HG03135 (cell line): ENCODE results near the gene NKAIN2.
"Not testable (repeated sequence)": the region's sequence is repeated elsewhere in the genome, so short reads cannot be mapped to it uniquely, and the experiment has no call there.

ENCODE experiments used
- ATAC-seq: cut with Tn5 transposase; IDR thresholded peaks from one replicate; pipeline ENCODE4 v1.9.1; 2021; ENCODE audit warnings: mild to moderate bottlenecking, moderate library complexity; ENCODE audit not compliant: unreplicated experiment

NKAIN2 gene

DNA sequence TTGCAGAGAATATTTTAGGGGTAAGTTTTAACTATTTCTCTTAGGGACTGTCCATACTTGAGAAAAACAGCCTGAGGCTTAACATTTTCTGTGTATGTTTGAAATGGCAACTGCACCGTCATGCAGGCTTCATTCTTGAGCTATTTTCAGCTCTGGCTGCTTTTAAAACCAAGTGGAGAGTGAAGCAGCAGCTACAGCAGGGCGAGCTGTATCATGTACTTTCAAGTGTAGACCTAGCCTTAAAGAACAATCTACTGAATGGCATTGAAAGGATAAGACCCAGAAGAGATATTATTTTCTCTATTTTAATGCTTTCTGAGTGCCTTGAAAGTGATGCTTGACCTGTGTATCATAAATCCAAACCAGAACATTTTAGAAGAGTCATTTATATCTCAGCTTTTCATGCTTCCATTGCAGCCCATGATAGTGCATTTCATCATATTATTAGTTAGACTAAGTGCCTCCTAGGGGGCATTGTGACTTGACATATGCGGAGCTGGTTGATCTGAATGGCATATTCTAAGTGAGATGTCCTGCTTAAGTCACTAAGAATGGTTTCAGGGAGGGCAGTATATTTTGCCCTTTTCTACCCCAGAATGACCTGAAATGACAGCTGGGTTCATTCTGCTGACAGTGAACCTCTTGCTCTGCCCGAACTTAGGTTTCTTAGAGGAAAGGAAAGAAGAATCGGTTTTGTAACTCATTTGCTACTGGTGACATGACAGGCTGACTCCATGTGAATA, 85.3 kb downstream of the NKAIN2 start:
- ATAC-seq, result no peak

DNA sequence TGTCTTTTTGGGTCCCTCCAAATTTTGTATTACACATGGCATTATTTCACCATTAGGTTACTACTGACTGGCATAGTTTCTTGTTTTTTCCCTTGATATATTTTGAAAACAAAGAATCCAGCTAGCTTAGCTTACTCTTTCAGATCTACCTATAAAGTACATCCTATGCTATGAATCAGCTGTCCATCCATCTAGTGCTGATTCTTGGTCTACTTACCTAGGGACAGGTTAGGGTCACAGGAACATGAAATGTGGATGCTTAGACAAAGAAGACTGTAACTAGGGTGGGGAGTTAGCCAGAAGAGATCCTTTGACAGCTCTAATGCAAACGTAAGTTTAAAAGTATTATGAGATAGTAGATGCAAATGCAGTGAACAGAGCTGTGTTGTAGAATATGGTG, 91.7 kb downstream of the NKAIN2 start:
- no peak for ATAC-seq

DNA sequence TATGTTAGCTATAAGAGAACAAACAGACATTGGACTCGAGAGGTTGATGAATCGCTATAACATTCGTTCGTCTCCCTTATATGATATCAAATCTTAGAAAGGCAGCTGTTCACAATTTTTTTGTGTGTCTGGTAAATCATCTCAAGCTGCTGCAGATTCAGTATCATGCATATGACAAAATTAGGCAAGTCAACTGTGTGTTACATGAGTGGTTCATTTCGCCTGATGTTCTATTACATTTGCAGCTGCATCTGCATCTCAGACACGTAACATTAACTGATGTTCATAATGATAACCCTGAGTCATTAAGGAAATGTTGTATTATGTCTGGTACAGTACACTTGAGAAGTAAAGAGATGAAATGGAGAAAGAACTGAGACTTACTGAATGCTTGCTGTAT, 92.1 kb downstream of the NKAIN2 start:
- ATAC-seq, result no peak

- ATAC-seq, result no peak
Measured at GRCh38 chr6:123896869-123897268, 93.2 kb downstream of the NKAIN2 start.

DNA sequence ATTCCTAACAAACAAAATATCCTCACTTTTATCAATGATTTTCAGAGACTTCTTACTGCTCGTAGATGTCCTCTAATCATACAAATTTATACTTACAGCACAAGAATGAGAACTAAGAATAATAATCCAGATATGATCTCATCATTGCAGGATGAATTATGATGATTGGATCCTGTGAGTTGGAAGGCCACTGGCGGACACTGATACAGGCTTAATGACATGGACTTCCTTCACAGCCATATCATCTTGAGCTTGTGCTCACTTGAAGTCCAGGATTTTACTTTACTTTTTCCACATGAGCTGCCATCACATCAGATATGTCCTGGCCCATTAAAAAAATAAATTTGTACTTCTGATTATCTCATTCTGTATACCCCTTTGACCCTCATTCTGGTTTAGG, 94.3 kb downstream of the NKAIN2 start:
- ATAC-seq, result no peak

- no peak for ATAC-seq
Measured at GRCh38 chr6:123898665-123899064, 95.0 kb downstream of the NKAIN2 start.

DNA sequence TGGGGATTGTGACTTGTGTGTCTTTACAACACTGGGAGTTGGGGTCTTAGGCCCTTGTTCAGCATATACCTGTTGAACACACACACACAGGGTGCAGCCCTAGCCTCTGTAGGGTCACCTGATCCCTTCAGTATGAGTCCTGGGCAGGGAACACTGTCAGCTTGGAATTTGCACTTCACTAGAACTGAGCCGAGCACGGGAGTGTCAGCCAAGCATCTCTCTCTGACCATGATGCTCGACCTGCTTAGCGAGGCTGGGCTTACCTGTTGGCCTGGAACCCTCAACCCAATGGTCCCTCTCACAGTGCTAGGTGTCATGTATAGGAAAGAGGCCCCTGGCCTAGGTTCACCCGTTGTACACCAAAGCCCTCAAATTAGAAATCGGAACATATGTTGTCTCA, 96.1 kb downstream of the NKAIN2 start:
- ATAC-seq, result no peak

- no peak for ATAC-seq
Measured at GRCh38 chr6:123901436-123901835, 97.8 kb downstream of the NKAIN2 start.

GRCh38 chr6:123902738-123903313, 99.2 kb downstream of the NKAIN2 start:
- no peak for ATAC-seq

DNA sequence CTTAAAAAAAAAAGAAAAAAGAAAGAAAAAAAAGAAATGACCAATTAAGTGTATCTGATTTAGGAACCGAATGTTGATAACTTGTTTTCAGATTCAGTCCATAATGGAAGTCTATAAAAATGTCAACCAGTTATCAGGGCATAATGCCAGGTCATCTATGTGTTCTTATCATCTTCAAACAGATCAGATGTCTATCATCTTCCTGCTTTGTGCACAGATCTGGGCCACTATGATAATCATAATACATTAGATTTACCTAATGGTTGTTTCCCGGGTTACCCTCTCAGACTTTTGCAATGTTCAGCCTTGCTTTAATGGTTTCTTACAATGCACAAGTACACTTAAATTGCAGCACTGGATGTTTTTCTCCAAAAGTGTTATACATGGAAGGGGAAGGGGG, 100.6 kb downstream of the NKAIN2 start:
- ATAC-seq, result no peak

- no peak for ATAC-seq
Measured at GRCh38 chr6:123908797-123909196, 105.1 kb downstream of the NKAIN2 start.

GRCh38 chr6:123909989-123910388, 106.3 kb downstream of the NKAIN2 start:
- ATAC-seq, result no peak

DNA sequence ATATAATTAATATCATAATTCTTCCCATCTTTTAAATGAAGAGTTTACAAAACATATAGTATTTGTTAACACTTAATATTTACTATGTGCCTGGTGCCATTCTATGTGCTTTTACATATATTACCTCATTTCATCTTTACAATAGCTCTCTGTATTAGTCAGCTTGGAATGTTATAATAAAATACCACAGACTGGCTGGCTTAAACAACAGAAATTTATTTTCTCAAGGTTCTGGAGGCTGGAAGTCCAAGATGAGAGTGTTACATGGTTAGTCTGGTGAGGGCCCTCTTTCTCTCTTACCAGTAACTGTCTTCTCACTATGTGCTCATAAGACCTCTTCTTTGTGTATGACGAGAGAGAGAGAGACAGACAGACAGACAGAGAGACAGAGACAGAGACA, 110.2 kb downstream of the NKAIN2 start:
- ATAC-seq, result no peak

DNA sequence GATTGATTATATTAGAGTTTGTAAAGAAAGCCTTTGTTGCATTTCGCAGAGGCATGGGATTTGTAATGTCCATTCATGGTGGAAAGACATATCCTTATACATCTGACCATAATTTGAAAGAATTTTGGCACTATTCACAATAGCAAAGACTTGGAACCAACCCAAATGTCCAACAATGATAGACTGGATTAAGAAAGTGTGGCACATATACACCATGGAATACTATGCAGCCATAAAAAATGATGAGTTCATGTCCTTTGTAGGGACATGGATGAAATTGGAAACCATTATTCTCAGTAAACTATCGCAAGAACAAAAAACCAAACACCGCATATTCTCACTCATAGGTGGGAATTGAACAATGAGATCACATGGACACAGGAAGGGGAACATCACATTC, 119.7 kb downstream of the NKAIN2 start:
- ATAC-seq, result not testable (repeated sequence)

DNA sequence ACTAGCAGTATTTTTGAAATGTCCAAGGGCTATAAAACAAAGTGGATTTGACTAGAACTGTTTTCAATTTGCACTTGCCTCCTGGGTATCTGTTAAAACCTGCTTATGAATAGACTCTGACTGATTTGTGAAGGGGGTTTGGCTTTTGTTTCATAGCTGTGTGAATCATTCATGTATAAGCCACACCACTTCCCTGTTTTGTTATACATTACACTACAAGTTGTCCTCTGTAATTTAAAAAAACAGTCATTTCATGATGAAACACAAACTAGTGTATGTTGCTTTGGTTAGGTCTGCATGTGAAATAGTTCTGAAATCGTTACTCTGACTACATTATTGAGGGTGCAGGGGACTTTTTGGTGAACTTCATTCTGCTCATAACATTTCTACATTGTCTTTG, 121.7 kb downstream of the NKAIN2 start:
- peak; percentile 98 for ATAC-seq

- no peak for ATAC-seq
Measured at GRCh38 chr6:123925842-123926399, 122.3 kb downstream of the NKAIN2 start.

DNA sequence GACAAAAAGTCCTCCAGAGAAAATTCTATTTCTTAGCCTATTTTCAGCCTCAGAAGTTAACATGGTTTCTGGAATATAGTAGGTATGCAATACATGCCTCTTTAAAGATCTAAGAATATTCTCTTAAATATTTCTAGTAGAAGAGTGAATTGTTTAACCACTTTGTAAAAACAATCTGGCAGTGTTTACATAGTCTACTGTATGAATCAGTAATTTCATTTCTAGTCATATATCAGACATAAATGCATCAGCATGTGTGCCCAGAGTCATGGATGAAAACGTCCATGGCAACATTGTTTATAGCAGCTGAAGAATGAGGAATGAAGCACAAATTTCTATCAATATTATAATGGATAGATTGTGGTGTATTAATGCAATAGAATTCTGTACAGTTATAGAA, 124.9 kb downstream of the NKAIN2 start:
- no peak for ATAC-seq

DNA sequence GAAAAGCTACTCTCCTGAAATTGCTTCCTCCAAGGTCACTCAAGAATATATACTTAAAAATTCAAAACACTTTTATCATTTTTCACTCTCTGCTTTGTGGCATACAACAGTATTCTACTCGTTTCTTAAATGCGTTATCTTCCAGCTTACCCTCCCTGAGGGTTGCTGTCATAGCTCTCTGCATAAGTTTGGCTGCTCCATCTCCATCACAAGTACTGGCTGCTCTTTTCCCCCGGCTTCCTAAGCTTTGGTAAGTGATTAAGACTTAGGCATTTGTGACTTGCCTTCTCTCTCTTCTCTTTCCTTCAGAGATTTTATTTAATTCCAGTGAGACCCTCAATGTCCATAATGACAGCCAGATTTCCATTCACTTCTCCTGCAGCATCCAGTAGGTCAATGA, 128.3 kb downstream of the NKAIN2 start:
- ATAC-seq, result no peak

DNA sequence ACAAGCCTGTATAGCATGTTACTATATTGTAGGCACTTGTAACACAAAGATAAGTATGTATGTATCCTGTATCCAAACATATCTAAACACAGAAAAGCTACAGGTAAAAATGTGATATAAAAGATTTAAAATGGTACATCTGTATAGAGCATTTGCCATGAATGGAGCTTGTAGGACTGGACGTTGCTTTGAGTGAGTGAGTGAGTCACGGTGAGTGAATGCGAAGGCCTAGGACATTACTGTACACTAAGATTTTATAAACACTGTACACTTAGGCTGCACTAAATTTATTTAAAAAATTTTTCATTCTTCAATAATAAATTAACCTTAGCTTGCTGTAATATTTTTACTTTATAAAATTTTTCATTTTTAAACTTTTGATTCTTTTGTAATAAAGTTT, 136.9 kb downstream of the NKAIN2 start:
- ATAC-seq, result no peak

GRCh38 chr6:123941855-123942254, 138.2 kb downstream of the NKAIN2 start:
- ATAC-seq, result no peak

DNA sequence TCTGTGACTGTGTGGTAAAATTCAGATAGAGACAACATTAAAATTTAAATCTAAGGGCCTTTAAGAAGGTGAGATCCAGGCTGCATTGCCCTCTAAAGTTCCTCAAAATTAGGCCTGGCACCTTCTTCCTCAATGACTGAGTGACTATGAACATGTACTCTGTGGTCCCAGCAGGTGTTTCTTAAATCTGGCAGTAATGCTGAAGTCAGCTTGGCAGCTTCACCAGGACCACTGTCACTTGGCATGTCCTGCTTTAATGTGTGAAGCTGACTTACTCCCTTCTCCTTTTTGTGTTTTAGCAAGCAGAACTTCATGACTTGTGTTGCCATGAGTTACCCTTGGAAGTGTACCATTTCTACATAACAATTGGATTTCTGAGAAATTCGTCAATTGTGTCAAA, 141.7 kb downstream of the NKAIN2 start:
- no peak for ATAC-seq

DNA sequence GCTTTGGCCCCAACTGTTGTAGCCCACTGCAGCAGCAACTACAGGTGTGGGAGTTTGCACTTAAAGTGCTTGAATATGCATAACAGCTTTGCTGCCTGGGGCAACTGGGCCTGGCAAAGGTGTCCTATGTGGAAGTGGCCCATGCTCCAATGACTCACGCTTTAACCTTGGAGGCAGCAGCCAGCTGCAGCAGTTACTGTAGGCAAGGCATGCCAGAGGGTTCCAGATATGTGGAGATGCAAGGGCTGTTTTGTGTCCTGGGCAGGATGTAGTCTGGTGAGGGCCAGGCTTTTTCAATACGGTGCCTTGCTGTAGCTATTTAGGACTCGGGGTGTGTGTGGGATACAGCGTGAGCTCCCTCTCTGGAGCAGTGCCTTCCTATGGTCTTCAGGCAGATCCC, 150.3 kb downstream of the NKAIN2 start:
- ATAC-seq, result no peak
